Measurements from ENCODE around the gene SLC35F5.
"Not testable (repeated sequence)": the region's sequence is repeated elsewhere in the genome, so short reads cannot be mapped to it uniquely, and the experiment has no call there.

SLC35F5 gene

GRCh38 chr2:113698892-113699447, 57.5 kb downstream of the SLC35F5 start:
- no peak for DNase-seq (ENCODE audit: low read depth in 3 of 3, low spot score in 1 of 3)

- DNase-seq (ENCODE audit: low read depth in 3 of 3, low spot score in 1 of 3): not testable (repeated sequence)
Measured at GRCh38 chr2:113698251-113698650, 58.2 kb downstream of the SLC35F5 start.

GRCh38 chr2:113697516-113697915, 58.9 kb downstream of the SLC35F5 start:
- DNase-seq (ENCODE audit: low read depth in 3 of 3, low spot score in 1 of 3): no peak

DNA sequence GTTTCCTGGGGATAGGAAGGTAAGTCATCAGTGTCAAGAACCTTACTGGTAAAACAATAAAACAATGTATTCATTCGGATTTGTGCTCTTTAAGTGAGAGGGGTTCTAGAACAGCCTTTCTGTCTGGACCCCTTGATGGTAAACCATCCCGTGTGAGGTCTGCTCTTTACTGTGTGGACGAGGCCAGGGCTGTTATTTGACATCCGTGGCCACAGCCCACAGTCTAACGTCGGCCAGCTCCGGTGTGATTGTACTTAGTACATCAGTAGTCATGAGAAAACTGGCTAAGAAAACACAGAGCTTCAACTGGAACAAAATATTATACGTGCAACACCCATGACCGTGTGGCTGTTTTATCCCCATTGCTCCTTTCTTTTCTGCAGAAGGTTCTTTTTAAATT, 62.0 kb downstream of the SLC35F5 start:
- DNase-seq (ENCODE audit: low read depth in 3 of 3, low spot score in 1 of 3): no peak

DNA sequence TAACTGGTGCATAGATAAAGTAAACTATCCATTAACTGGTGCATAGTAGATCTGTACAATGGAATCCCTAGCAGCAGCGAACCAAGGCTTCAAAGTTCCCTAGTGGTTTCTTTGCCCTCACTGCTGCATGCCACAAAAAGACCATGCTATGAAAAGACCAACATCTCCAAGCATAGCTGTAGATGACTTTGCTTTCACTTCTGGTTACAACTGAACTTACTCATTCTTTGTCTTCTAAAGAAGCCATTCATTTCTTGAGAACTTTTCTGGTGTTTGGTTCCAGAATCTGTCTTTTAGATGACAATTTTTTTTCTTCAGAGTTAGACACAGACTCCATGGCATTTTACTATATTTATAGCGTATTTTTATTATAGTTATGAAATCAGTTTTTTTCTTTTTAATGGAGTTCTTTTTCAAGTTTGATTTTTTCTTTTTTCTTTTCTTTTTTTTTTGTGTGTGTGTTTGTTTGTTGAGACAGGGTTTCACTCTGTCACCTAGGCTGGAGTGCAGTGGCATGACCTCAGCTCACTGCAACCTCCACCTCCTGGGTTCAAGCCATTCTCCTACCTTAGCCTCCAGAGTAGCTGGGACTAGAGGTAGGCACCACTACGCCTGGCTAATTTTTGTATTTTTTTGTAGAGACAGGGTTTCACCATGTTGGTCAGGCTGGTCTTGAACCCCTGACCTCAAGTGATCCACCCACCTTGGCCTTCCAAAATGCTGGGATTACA, 63.6 kb downstream of the SLC35F5 start:
- DNase-seq (ENCODE audit: low read depth in 3 of 3, low spot score in 1 of 3): no peak

- DNase-seq (ENCODE audit: low read depth in 3 of 3, low spot score in 1 of 3): not testable (repeated sequence)
Measured at GRCh38 chr2:113690871-113691270, 65.6 kb downstream of the SLC35F5 start.

DNA sequence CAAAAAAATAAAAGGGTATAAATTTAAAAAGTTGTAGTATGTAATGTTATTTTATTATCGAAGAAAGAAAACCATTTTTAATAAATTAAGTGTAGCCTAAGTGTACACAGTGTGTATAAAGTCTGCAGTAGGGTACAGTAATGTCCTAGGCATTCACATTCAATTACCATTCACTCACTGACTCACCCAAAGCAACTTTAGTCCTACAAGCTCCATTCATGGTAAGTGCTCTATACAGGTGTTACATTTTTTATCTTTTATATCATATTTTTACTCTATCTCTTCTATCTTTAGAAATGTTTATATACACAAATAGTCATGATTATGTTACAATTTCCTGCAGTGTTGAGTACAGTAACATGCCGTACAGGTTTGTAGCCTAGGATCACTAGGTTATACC, 69.9 kb downstream of the SLC35F5 start:
- no peak for DNase-seq (ENCODE audit: low read depth in 3 of 3, low spot score in 1 of 3)

DNA sequence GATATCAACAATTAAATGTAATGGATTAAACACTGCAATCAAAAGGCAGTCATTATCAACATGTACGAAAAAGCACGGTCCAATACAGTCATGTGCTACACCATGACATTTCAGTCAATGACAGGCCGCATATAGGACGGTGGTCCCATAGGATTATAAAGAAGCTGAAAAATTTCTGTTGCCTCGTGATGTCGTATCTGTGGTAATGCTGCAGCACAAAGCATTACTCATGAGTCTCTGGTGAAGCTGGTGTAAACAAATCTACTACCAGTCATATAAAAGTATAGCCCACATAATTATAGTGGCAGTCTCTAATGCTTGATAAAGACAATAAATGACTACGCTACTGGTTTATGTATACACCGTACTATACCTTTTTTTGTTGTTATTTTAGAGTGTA, 71.0 kb downstream of the SLC35F5 start:
- no peak for DNase-seq (ENCODE audit: low read depth in 3 of 3, low spot score in 1 of 3)

- no peak for DNase-seq (ENCODE audit: low read depth in 3 of 3, low spot score in 1 of 3)
Measured at GRCh38 chr2:113679457-113679856, 77.0 kb downstream of the SLC35F5 start.

GRCh38 chr2:113677330-113677729, 79.1 kb downstream of the SLC35F5 start:
- no peak for DNase-seq (ENCODE audit: low read depth in 3 of 3, low spot score in 1 of 3)

- DNase-seq (ENCODE audit: low read depth in 3 of 3, low spot score in 1 of 3): no peak
Measured at GRCh38 chr2:113676623-113677266, 79.7 kb downstream of the SLC35F5 start.

DNA sequence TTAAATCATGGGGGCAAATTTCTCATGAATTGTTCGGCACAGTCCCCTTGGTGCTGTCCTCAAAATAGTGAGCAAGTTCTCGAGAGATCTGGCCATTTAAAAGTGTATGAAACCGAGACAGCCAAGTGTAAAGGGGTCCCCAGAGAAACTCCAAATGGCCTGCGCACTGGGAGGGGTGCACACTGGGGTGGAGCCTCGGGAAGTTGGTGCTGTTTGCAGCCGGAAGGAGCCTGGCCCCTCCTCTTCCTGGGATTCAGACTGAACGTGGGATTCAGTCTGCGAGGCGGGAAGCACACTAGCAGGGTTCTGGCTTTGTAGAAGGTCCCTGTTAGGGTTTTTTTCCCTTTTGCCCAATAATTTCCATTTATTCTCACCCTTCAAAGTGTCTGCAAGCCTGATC, 80.6 kb downstream of the SLC35F5 start:
- DNase-seq (ENCODE audit: low read depth in 3 of 3, low spot score in 1 of 3): no peak

GRCh38 chr2:113672326-113672932, 84.0 kb downstream of the SLC35F5 start:
- DNase-seq (ENCODE audit: low read depth in 3 of 3, low spot score in 1 of 3): no peak

- DNase-seq (ENCODE audit: low read depth in 3 of 3, low spot score in 1 of 3): not testable (repeated sequence)
Measured at GRCh38 chr2:113669013-113669412, 87.4 kb downstream of the SLC35F5 start.

DNA sequence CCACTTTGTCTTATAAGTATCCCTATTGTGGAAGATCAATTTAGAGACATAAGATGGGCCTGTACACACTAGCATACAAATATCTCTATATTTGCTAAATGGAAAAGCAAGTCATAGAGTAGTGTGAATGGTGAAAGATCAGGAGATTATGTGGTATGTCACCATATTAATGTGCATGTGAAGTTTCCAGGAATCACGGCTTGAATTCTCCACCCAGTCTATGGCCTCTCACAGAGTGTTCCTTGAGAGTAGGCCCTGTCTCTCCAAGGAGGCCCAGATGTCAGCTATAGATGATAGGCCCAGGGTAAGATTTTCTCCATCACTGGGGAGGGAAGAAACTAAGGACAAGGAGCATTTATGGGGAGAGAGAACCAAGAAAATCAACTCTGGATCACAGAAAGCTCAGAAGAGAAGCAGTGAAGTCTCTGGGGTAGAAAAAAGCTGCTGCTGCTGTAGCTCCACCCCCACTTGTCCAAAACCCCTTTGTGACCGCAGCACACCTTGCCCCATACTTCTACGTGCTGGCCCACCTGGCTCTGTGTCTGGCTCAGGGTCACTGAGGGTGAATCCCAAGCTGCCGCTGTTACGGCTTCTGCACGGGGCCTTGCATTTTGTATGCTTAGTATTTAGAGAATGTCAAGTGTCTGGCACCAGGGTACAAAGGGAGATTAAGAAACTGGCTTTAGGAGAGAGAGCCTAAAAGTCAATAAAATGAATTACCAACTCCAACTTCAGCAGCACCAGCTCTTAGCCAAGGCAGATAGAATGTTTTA, 91.5 kb downstream of the SLC35F5 start:
- DNase-seq (ENCODE audit: low read depth in 3 of 3, low spot score in 1 of 3): not testable (repeated sequence)

GRCh38 chr2:113663285-113664060, 93.0 kb downstream of the SLC35F5 start:
- not testable (repeated sequence) for DNase-seq (ENCODE audit: low read depth in 3 of 3, low spot score in 1 of 3)
